HG03175 (cell line): ENCODE results near the gene UFSP2.

Experiments used
- ATAC-seq: cut with Tn5 transposase; IDR thresholded peaks from one replicate; pipeline ENCODE4 v1.9.1; 2021; ENCODE audit warnings: mild to moderate bottlenecking, moderate library complexity; ENCODE audit not compliant: unreplicated experiment

Gene UFSP2

DNA sequence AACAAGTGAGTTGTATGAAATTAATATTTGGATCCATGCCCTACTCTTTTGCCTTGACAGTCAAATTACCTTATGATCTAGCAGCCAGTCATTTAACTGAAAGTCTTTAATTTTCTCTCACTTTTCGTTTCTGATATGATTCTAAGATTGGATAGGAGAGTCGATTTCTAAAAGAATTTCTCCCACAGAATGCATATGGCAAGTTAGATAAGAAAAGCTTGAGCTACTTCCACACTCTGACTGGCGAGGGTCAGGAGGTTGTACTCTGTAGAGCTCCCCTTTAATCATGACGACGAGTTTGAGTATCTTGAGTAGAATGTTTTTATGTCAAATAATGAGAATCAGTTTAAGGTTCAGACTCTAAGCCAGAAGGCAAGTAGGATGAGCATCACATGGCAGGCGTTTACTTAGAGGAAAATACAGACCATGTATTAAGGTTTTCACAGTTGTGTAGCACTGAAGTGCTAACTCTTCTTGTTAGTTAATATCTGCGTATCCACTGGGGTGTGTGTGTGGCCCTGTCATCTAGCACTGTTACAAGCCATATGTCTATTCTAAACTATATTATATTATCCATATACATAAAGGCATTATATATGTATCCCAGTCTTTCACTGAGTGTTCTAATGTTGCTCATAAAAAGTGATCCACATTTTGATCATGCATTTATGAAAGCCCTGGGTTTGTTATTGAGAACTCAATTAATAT, 67.9 kb downstream of the UFSP2 start:
- ATAC-seq: no peak

DNA sequence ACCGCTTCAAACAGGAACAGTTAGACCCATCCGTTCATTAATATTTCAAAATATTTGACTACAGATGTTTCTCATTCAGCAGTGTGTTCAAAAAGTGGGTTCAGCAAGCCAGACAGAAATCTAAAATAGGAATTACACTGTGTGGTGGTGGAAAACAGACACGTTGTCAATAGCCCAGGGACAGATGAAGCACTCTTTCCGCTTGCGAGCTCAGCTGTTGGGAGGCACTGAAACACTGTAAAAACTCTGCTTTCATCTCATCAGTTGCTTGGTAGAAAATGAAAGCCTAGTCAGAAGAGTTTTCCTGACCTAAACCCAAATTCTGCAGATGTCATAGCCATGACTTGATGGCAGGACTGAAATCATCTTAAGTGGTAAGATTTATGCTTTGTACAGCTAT, 68.6 kb downstream of the UFSP2 start:
- ATAC-seq: no peak

DNA sequence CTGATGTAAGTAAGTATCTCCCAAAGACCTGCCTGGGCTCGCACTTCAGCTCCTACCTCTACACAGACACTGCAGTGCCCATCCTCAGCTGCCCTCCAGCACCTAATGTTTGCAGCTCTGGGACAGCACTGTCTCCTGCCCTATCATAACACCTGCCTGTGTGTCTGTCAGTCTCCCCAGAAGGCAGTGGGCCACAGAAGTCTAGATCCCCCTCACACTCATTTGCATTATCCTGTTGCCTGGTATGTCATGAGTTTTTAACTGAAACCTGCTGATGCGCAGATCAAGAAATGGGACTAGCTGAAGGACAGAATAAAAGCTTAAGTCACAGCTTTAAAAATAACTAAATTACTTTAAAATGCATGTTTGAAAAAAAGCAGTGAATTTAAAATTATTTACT, 73.0 kb downstream of the UFSP2 start:
- ATAC-seq: no peak

DNA sequence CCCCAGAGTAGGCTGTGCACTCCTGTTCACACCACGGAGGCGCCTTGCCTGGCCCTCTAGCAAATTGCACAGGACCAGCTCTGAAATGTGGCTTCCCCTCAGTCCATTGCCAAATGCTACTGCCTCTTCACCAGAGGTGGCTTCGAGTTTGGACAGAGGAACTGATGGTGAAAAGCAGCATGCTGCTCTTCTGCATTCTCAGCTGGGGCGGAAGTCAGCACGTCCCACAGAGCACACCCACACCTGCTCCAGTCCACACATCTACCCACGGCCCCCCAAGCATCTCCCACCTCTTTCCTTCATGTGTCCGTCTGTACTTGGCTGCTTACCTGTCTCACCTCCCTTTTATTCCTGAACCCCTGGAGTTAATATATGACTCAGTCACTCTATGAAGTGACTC, 73.6 kb downstream of the UFSP2 start:
- ATAC-seq: no peak

DNA sequence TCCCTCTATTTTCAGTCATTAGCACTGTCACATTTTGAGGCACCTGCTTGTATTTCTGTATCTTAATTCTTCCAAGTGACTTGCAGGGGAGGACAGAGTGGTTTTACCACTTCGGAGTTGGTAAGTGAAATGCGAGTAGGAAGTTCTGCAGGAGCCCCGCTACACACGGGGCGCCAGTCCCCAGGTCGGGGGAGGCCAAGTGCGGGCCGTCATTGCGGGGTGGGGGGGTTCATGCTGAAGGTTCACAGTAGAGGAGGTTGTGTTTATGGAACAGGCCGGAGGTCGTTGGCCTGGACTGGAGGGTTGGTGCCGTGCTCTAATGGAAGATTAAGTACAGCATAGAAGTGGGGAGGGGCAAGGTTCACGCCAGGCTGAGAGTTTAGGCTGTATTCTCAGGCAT, 74.1 kb downstream of the UFSP2 start:
- no peak for ATAC-seq
